ENCODE measurements around the gene NID2. TPM values are rescaled to one million over a fixed set of nuclear protein-coding genes. Genes with fewer than 3 reads are reported as not detected.

Gene NID2
- total and polyA plus RNA-seq, 2 experiments from 2014 or later = 179 to 538 TPM

- H3K27me3 ChIP-seq = no peaks in the 10 kb centered on the region
- H3K9me3 ChIP-seq (ENCODE audit: low read depth) = no peaks in the 10 kb centered on the region
- peak overlapping the region; percentile 94 for H3K27ac ChIP-seq
- H3K4me3 ChIP-seq = no peak overlapping the region
- H3K4me1 ChIP-seq (ENCODE audit: low read depth) = peaks cover 50% of the 10 kb centered on the region
- no peak for TF ChIP-seq CTCF (IDR thresholded peaks at IDR 0.05; ENCODE audit: low read depth, low read length)
- peaks cover 79% of the 10 kb centered on the region for H3K36me3 ChIP-seq
- no peak for DNase-seq (ENCODE audit: low read depth in 1 of 2, low spot score in 1 of 2)
These were observed 61.2 kb downstream of the NID2 start for GRCh38 chr14:52007637-52008036.

GRCh38 chr14:52007211-52007610, 61.6 kb downstream of the NID2 start:
- H3K4me3 ChIP-seq = no peak overlapping the region
- DNase-seq (ENCODE audit: low read depth in 1 of 2, low spot score in 1 of 2) = no peak
- H3K27me3 ChIP-seq = no peaks in the 10 kb centered on the region
- peaks cover 50% of the 10 kb centered on the region for H3K4me1 ChIP-seq (ENCODE audit: low read depth)
- peak overlapping the region; percentile 94 for H3K27ac ChIP-seq
- peaks cover 83% of the 10 kb centered on the region for H3K36me3 ChIP-seq
- no peak for TF ChIP-seq CTCF (IDR thresholded peaks at IDR 0.05; ENCODE audit: low read depth, low read length)
- no peaks in the 10 kb centered on the region for H3K9me3 ChIP-seq (ENCODE audit: low read depth)

GRCh38 chr14:52006361-52006760, 62.5 kb downstream of the NID2 start:
- Histone ChIP-seq H3K4me3 (no peak overlapping the region), H3K27me3 (no peaks in the 10 kb centered on the region), H3K27ac (peak overlapping the region; percentile 94), H3K36me3 (peaks cover 87% of the 10 kb centered on the region), H3K4me1 (ENCODE audit: low read depth) (peaks cover 44% of the 10 kb centered on the region), H3K9me3 (ENCODE audit: low read depth) (no peaks in the 10 kb centered on the region)
- no peak for DNase-seq (ENCODE audit: low read depth in 1 of 2, low spot score in 1 of 2)
- no peak for TF ChIP-seq CTCF (IDR thresholded peaks at IDR 0.05; ENCODE audit: low read depth, low read length)

GRCh38 chr14:52005625-52006024, 63.2 kb downstream of the NID2 start:
- Histone ChIP-seq H3K9me3 (ENCODE audit: low read depth) (no peaks in the 10 kb centered on the region), H3K27me3 (no peaks in the 10 kb centered on the region), H3K27ac (peak overlapping the region; percentile 94), H3K4me3 (no peak overlapping the region), H3K4me1 (ENCODE audit: low read depth) (peaks cover 37% of the 10 kb centered on the region), H3K36me3 (peaks cover 82% of the 10 kb centered on the region)
- no peak for DNase-seq (ENCODE audit: low read depth in 1 of 2, low spot score in 1 of 2)
- no peak for TF ChIP-seq CTCF (IDR thresholded peaks at IDR 0.05; ENCODE audit: low read depth, low read length)

- H3K27ac ChIP-seq = peak overlapping the region; percentile 94
- no peaks in the 10 kb centered on the region for H3K9me3 ChIP-seq (ENCODE audit: low read depth)
- TF ChIP-seq CTCF (IDR thresholded peaks at IDR 0.05; ENCODE audit: low read depth, low read length) = no peak
- H3K4me3 ChIP-seq = no peak overlapping the region
- no peaks in the 10 kb centered on the region for H3K27me3 ChIP-seq
- peak in 1 of 2 donors; percentile 88 for DNase-seq (ENCODE audit: low read depth in 1 of 2, low spot score in 1 of 2)
- H3K36me3 ChIP-seq = peaks cover 92% of the 10 kb centered on the region
- peaks cover 26% of the 10 kb centered on the region for H3K4me1 ChIP-seq (ENCODE audit: low read depth)
These were observed 65.5 kb downstream of the NID2 start for GRCh38 chr14:52003324-52003723.

GRCh38 chr14:52002542-52002941, 66.3 kb downstream of the NID2 start:
- Histone ChIP-seq H3K4me3 (no peak overlapping the region), H3K27ac (peak overlapping the region; percentile 94), H3K9me3 (ENCODE audit: low read depth) (no peaks in the 10 kb centered on the region), H3K36me3 (peaks cover 92% of the 10 kb centered on the region), H3K4me1 (ENCODE audit: low read depth) (peaks cover 26% of the 10 kb centered on the region), H3K27me3 (no peaks in the 10 kb centered on the region)
- no peak for TF ChIP-seq CTCF (IDR thresholded peaks at IDR 0.05; ENCODE audit: low read depth, low read length)
- DNase-seq (ENCODE audit: low read depth in 1 of 2, low spot score in 1 of 2) = no peak

All from cardiac muscle cell (in vitro differentiated cells and primary cell).